AG04450 (cell line): ENCODE results near the gene ALG8. TPM values are rescaled to one million over a fixed set of nuclear protein-coding genes. Genes with fewer than 3 reads are reported as not detected.

ENCODE experiments used
- CTCF ChIA-PET: fragments of 300-600, 350-600 bp; formaldehyde crosslinking; extraction: SDS; loops from one replicate; lab custom pipeline; 2022; ENCODE audit warnings: antibody characterized with exemption, inconsistent platforms; lab: Charles Lee
- POLR2A ChIA-PET: fragments of 350-600 bp; formaldehyde crosslinking; extraction: SDS; loops from one replicate; lab custom pipeline; 2021; ENCODE audit warnings: antibody characterized with exemption, inconsistent platforms; lab: Yijun Ruan, JAX
- DNase-seq: peaks from one replicate; pipeline ENCODE4 v3.0.0-alpha.2; 2011; ENCODE audit warnings: low read depth, low spot score
- H3K27ac ChIP-seq: one replicate; pipeline ENCODE4 v1.5.1; 2012; ENCODE audit warnings: low read depth, low read length, control low read depth
- H3K27me3 ChIP-seq: one replicate; pipeline ENCODE4 v1.6.0; 2012; ENCODE audit warnings: low read length; ENCODE audit not compliant: control insufficient read depth, insufficient read depth
- H3K4me3 ChIP-seq: 2 replicates; pipeline ENCODE4 v1.5.1; 2011; ENCODE audit warnings: mild to moderate bottlenecking, low read depth, low read length, control low read depth
- H3K9me3 ChIP-seq: 2 replicates; pipeline ENCODE4 v1.5.1; 2012; ENCODE audit warnings: low read length; ENCODE audit not compliant: control insufficient read depth, insufficient read depth
- polyA plus RNA-seq: library from polyadenylated mRNA; depleted of rRNA; stranded (reverse); fragments of >200 nt; gene quantifications from 2 replicates; pipeline ENCODE4 v1.2.3, GENCODE V29; 2011; rRNA removed
- small RNA-seq: library from RNA; depleted of rRNA; stranded (forward); fragments of <200 nt; gene quantifications from one replicate; pipeline ENCODE3, GENCODE V24; 2012; ENCODE audit warnings: low read depth; ENCODE audit not compliant: insufficient read length
- TF ChIP-seq, protein P1 (sequence below): IDR thresholded peaks from 2 replicates; pipeline ENCODE4 v1.5.1; 2011; ENCODE audit warnings: low read depth, low read length, control low read depth, inconsistent platforms

The ALG8 gene
- polyA plus RNA-seq, 1 experiment: 80.0 TPM

- Histone ChIP-seq H3K27ac (no peak overlapping the region), H3K4me3 (no peak overlapping the region), H3K27me3 (no peaks in the 10 kb centered on the region), H3K9me3 (no peaks in the 10 kb centered on the region)
- POLR2A ChIA-PET: no interaction called here
- CTCF ChIA-PET: interaction anchor here (1.7 kb wide), 1 partner anchor 10 kb away, joined by 6 read pairs; no protein-coding TSS in a partner anchor
- no peak for DNase-seq
- TF ChIP-seq, protein P1, sequence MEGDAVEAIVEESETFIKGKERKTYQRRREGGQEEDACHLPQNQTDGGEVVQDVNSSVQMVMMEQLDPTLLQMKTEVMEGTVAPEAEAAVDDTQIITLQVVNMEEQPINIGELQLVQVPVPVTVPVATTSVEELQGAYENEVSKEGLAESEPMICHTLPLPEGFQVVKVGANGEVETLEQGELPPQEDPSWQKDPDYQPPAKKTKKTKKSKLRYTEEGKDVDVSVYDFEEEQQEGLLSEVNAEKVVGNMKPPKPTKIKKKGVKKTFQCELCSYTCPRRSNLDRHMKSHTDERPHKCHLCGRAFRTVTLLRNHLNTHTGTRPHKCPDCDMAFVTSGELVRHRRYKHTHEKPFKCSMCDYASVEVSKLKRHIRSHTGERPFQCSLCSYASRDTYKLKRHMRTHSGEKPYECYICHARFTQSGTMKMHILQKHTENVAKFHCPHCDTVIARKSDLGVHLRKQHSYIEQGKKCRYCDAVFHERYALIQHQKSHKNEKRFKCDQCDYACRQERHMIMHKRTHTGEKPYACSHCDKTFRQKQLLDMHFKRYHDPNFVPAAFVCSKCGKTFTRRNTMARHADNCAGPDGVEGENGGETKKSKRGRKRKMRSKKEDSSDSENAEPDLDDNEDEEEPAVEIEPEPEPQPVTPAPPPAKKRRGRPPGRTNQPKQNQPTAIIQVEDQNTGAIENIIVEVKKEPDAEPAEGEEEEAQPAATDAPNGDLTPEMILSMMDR: no peak
Measured at GRCh38 chr11:78056093-78056492, 83.3 kb downstream of the ALG8 start.

DNA sequence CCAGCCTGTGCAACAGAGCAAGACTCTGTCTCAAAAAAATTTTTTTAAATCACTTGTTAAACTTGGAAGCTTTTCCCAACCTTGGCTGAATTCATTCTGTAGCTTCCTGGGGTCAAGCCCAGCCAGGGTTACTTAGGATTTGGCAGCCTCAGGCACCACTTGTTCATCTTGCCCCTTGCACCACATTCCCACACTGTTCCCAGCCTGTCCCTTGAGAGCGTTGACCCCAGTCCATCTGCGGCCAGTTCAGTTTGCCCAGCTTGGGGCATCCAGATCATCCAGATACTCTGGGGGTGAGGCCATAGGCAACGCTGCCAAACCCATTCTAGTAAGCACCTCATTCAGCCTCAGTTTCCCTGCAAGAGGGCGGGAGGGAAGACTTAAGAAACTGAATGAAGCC, 84.5 kb downstream of the ALG8 start:
- ChIA-PET CTCF (interaction anchor here (2.1 kb wide), 1 partner anchor 9 kb away, joined by 10 read pairs; no protein-coding TSS in a partner anchor), POLR2A (no interaction called here)
- Histone ChIP-seq H3K27me3 (no peaks in the 10 kb centered on the region), H3K27ac (no peak overlapping the region), H3K4me3 (no peak overlapping the region), H3K9me3 (no peaks in the 10 kb centered on the region)
- DNase-seq: no peak
- TF ChIP-seq, protein P1: no peak

DNA sequence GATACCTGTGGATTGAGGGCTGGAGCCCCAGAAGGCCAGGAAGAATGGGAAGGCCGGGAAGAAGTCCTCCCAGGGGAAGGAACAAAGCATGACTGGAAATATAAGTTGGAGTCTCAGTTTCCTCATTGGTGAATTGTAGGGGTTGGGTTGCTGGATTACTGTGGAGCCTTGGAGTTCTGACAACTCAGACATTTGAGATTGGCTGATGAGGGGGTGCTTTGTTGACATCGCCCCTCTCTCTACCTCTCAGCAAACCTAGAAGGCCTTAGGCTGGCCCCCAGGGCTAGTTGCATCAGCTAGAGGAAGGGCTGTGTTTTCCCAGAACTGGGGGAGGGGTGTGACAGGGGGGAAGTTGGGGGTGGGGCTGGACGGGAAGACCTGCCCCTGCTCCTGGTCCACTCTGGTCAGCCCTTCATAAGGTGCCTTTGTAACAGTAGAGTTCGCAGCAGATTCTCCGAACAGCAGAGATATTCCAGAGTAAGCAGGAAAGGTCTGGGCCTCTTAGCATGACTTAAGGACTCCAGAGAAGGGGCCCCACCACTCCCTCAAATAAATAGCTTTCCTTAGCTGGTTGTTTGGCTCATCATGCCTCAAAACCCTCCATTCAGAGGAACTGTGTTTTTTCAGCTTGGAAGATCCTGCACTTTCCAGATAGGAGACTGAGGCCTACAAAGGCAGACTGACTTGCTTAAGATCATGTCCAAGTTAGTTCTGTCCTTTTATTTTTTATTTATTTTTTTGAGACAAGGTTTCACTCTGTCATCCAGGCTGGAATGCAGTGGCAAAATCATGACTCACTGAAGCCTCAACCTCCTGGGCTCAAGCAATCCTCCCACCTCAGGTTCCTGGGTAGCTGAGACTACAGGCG, 88.2 kb downstream of the ALG8 start:
- CTCF ChIA-PET: interaction anchor here (0.6 to 1.4 kb wide), 2 partner anchors 51 to 513 kb away, joined by 3 to 4 read pairs; no protein-coding TSS in a partner anchor
- no peaks in the 10 kb centered on the region for H3K27me3 ChIP-seq
- POLR2A ChIA-PET: interaction anchor here (0.7 kb wide), 1 partner anchor 12 kb away, joined by 3 read pairs; the partner anchor contains the start of gene THRSP
- H3K27ac ChIP-seq: peak overlapping the region; percentile 94
- no peak for DNase-seq
- TF ChIP-seq, protein P1: no peak
- no peaks in the 10 kb centered on the region for H3K9me3 ChIP-seq
- no peak overlapping the region for H3K4me3 ChIP-seq

Small RNAs within 50 kb of the gene (small RNA-seq; reads per million reads assigned to genes)
- gene RNU6-126P: not detected

Other genes with a start within 250 kb of the ALG8 start
- 28.4 and 29.4 TPM in 2 replicates for gene INTS4, start 145.0 kb downstream of the ALG8 start, polyA plus RNA-seq
- gene KCTD14, start 116.3 kb downstream of the ALG8 start, polyA plus RNA-seq: 3.1 and 3.3 TPM in 2 replicates
- not detected in 2 replicates for gene THRSP, start 75.8 kb downstream of the ALG8 start, polyA plus RNA-seq
- 128 and 136 TPM in 2 replicates for gene NDUFC2, start 59.8 kb downstream of the ALG8 start, polyA plus RNA-seq
- 18.4 and 19.7 TPM in 2 replicates for gene KCTD21, start 49.0 kb upstream of the ALG8 start, polyA plus RNA-seq
- 5.5 and 6.0 TPM in 2 replicates for gene USP35, start 49.3 kb upstream of the ALG8 start, polyA plus RNA-seq